ENCODE measurements around the gene GLI2. TPM values are rescaled to one million over a fixed set of nuclear protein-coding genes. Genes with fewer than 3 reads are reported as not detected.

Gene GLI2
- total and polyA plus RNA-seq, 9 of the 15 experiments (the other 6 are each of a cell fraction or from before 2014, with no cell fraction given) = 0.24 TPM; not detected in 8

- no peak for TF ChIP-seq KAT7 (CRISPR knock-in tag; IDR thresholded peaks at IDR 0.05; ENCODE audit: borderline replicate concordance)
- TF ChIP-seq FOXJ3 (CRISPR knock-in tag; IDR thresholded peaks at IDR 0.05) = no peak
These were observed 24.1 kb downstream of the GLI2 start (continued) for GRCh38 chr2:120759543-120760331.

DNA sequence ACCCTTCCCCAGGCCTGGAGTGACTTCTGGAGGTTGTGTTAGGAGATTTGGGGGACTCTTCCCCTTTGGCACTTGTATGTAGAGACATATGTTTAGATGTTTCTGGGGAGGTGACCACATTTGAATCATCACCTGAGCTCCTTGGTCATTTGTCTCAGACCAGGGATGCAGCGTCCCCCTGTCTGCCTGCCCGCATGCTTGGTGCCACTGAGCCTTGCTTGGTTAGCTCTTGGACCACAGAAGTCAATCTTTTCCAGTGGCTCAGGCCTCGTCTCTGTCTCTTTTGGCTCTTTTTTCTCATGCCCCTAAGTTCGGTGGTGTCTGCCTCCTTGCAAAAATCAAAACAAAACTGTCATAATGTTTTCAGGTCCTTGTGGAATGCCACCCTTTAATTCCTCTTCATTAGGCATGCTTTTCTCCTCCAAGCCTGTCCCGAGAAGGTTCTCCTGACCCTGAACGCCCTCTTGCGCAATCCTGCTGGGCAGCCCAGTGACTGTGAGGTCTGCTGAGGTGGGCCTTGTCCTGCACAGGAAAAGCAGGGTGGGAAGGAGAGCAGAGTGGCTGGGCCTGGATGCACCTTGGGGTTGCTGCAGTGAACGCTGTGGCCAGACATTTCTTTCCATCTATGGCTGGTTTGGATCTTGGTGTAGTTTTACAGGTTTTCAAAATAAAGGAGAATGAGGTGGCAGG lies 24.9 kb downstream of the GLI2 start:
- in situ Hi-C loops (cut with MboI) = no loop called here
- TF ChIP-seq TGIF2 (CRISPR knock-in tag; IDR thresholded peaks at IDR 0.05) (no peak), CEBPG (CRISPR knock-in tag; IDR thresholded peaks at IDR 0.05) (peak; percentile 75), CEBPG (tag; conservative IDR thresholded peaks at IDR 0.05 in 1 of 2, IDR thresholded peaks at IDR 0.05 in 1 of 2) (peak; percentile 54 to 85; a peak in 3 of 4 replicates), HDAC8 (tag; IDR thresholded peaks at IDR 0.05) (no peak), SAFB (IDR thresholded peaks at IDR 0.05; ENCODE audit: borderline replicate concordance, low read depth, low read length) (no peak), CEBPB (tag; IDR thresholded peaks at IDR 0.05) (peak; percentile 96)
- TF ChIP-seq, protein P1, sequence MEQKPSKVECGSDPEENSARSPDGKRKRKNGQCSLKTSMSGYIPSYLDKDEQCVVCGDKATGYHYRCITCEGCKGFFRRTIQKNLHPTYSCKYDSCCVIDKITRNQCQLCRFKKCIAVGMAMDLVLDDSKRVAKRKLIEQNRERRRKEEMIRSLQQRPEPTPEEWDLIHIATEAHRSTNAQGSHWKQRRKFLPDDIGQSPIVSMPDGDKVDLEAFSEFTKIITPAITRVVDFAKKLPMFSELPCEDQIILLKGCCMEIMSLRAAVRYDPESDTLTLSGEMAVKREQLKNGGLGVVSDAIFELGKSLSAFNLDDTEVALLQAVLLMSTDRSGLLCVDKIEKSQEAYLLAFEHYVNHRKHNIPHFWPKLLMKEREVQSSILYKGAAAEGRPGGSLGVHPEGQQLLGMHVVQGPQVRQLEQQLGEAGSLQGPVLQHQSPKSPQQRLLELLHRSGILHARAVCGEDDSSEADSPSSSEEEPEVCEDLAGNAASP (IDR thresholded peaks at IDR 0.05) = peak; percentile 32; the same call in 1 of the 2 replicates

More for the DNA sequence above, 24.9 kb downstream of the GLI2 start:
- no peak overlapping the region for H2AFZ ChIP-seq (ENCODE audit: low read depth, low read length)
- WGBS (ENCODE audit: insufficient coverage, low coverage, missing lambda C conversion rate) = 6% methylated on average over 8 of the region's 8 CpGs
- no peak for FAIRE-seq
- no peaks in the 10 kb centered on the region for H3K9me1 ChIP-seq (ENCODE audit: control insufficient read depth, insufficient read depth, low read length)
- DNase-seq (ENCODE audit: extremely low read depth in 1 of 4, low spot score in 3 of 4) = no peak
- H3K79me2 ChIP-seq (ENCODE audit: control insufficient read depth, insufficient read depth, low read length) = no peaks in the 10 kb centered on the region
- no peaks in the 10 kb centered on the region for H3K36me3 ChIP-seq (ENCODE audit: control insufficient read depth, insufficient read depth, low read length)
- H3K9ac ChIP-seq (ENCODE audit: insufficient read depth in 1 of 2, low read depth in 2 of 2, low read length in 2 of 2) = no peak overlapping the region
- ChIA-PET CTCF (ENCODE audit: low intra/inter-chr PET ratio) (no interaction called here), POLR2A (no interaction called here)
- peaks cover 0 to 6% of the 10 kb centered on the region in 2 experiments; a peak in 1 of 5 replicates for H3K4me1 ChIP-seq (replicated peaks in 1 of 2; ENCODE audit: control insufficient read depth in 2 of 2, insufficient read depth in 2 of 2, low read length in 2 of 2)
- no peak for ATAC-seq
- no peaks in the 10 kb centered on the region for H4K20me1 ChIP-seq (replicated peaks; ENCODE audit: control insufficient read depth, insufficient read depth, low read length)
- H3K9me3 ChIP-seq (replicated peaks; ENCODE audit: control insufficient read depth, insufficient read depth, low read depth, low read length) = no peaks in the 10 kb centered on the region
- intact Hi-C loops (cut with micrococcal nuclease) = no loop called here
- no TSS peak for BruUV-seq (replicated peaks)
- H3K27ac ChIP-seq (ENCODE audit: extremely low read depth, low read depth, low read length) = no peak overlapping the region
- H3K4me3 ChIP-seq = no peak overlapping the region
- no peak overlapping the region for H3K4me2 ChIP-seq (ENCODE audit: insufficient read depth, low read length)
- peaks cover 6 to 36% of the 10 kb centered on the region in 2 experiments; a peak in 3 of 5 replicates for H3K27me3 ChIP-seq (ENCODE audit: control insufficient read depth in 2 of 2, insufficient read depth in 2 of 2, low read length in 2 of 2)

Data from K562 (cell line).